Central memory CD8-positive, alpha-beta T cell (primary cell): ENCODE data around the gene SKI.
"Not testable (repeated sequence)": the region's sequence is repeated elsewhere in the genome, so short reads cannot be mapped to it uniquely, and the experiment has no call there.

ENCODE experiments used
- ATAC-seq: fragments of 150-1000 bp; cut with Tn5 transposase; replicated peaks from 2 replicates; pipeline ENCODE4 v1.10.0; 2022; ENCODE audit warnings: mild to moderate bottlenecking, moderate FRiP score, moderate number of reproducible peaks; ENCODE audit not compliant: poor library complexity, severe bottlenecking; ENCODE audit errors: extremely low read depth
- DNase-seq, 2 donors: peaks; one replicate each; pipeline ENCODE4 v3.0.0; 2021; ENCODE audit warnings: low spot score in 2 of 2
- H3K27ac Mint-ChIP-seq: one replicate; pipeline ENCODE4 v1.8.0; 2022; ENCODE audit warnings: low read depth, mild to moderate bottlenecking, moderate library complexity, mixed read lengths
- H3K27me3 Mint-ChIP-seq: one replicate; pipeline ENCODE4 v1.8.0; 2022; ENCODE audit warnings: mixed read lengths
- H3K36me3 Mint-ChIP-seq: one replicate; pipeline ENCODE4 v1.8.0; 2022; ENCODE audit warnings: mild to moderate bottlenecking, moderate library complexity, mixed read lengths; ENCODE audit not compliant: insufficient read depth
- H3K4me1 Mint-ChIP-seq: one replicate; pipeline ENCODE4 v1.8.0; 2022; ENCODE audit warnings: mixed read lengths
- H3K4me3 Mint-ChIP-seq: one replicate; pipeline ENCODE4 v1.8.0; 2022; ENCODE audit warnings: mild to moderate bottlenecking, moderate library complexity, mixed read lengths
- H3K9me3 Mint-ChIP-seq: one replicate; pipeline ENCODE4 v1.8.0; 2022; ENCODE audit warnings: mixed read lengths

Gene SKI

GRCh38 chr1:2327162-2327561, 99.0 kb downstream of the SKI start:
- H3K27me3 Mint-ChIP-seq = peaks cover 13% of the 10 kb centered on the region

GRCh38 chr1:2327841-2328240, 99.7 kb downstream of the SKI start:
- ATAC-seq (no peak), DNase-seq (no peak)
- Mint-ChIP-seq H3K4me1 (peaks cover 11% of the 10 kb centered on the region), H3K36me3 (no peaks in the 10 kb centered on the region), H3K4me3 (no peak overlapping the region), H3K27ac (no peak overlapping the region), H3K9me3 (no peaks in the 10 kb centered on the region), H3K27me3 (peaks cover 13% of the 10 kb centered on the region)

More at GRCh38 chr1:2327162-2327561, 99.0 kb downstream of the SKI start:
- H3K9me3 Mint-ChIP-seq, H3K4me3 Mint-ChIP-seq, ATAC-seq, DNase-seq, H3K36me3 Mint-ChIP-seq: not testable (repeated sequence)
- H3K4me1 Mint-ChIP-seq = peaks cover 11% of the 10 kb centered on the region
- peak overlapping the region; percentile 70 for H3K27ac Mint-ChIP-seq

DNA sequence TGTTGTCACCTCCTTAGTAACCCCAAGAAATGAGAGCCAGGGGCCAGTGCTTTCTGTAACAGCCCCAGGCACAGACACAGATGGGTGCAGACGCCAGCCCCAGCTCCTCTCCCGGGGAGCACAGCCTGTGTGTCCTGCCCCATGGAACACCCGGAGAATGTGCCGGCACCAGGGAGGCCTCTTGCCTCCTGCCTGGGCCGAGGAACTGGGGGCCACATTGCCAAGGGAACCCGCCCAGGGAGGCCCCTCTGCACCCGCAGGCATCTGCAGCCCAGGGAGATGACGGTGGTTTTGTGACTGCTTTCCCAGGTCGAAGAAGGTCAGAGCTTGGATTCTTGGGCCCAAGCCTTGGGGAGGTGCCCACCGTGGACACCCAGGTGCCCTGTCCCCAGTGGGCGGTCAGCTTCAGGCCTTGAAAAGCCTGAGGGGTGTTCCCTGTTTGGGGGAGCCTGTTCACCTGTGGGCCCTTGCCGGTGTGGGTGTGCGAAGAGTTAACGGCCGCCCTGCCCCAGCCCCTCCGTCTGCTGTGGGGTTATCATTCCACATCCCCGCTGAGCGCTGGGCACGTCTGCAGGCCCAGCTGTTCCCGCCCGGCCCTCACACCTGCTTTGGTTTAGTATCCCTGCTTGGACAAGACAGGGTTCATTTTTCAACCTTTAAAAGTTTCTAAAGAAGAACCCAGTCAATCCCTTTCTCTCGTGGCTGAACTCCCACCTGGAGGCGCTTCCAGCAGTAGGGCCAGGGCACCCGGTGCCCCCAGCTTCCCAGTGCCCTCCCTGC, 100.7 kb downstream of the SKI start:
- Mint-ChIP-seq H3K36me3 (no peaks in the 10 kb centered on the region), H3K27me3 (peaks cover 13% of the 10 kb centered on the region), H3K4me1 (peaks cover 11% of the 10 kb centered on the region), H3K27ac (no peak overlapping the region), H3K4me3 (no peak overlapping the region), H3K9me3 (no peaks in the 10 kb centered on the region)
- no peak for ATAC-seq
- no peak for DNase-seq

GRCh38 chr1:2330035-2330434, 101.9 kb downstream of the SKI start:
- Mint-ChIP-seq H3K4me1 (peaks cover 9% of the 10 kb centered on the region), H3K4me3 (no peak overlapping the region), H3K9me3 (no peaks in the 10 kb centered on the region), H3K27me3 (peaks cover 13% of the 10 kb centered on the region), H3K27ac (no peak overlapping the region), H3K36me3 (no peaks in the 10 kb centered on the region)
- no peak for DNase-seq
- ATAC-seq = no peak

- Mint-ChIP-seq H3K9me3 (no peaks in the 10 kb centered on the region), H3K4me3 (no peak overlapping the region), H3K4me1 (peaks cover 6% of the 10 kb centered on the region), H3K36me3 (no peaks in the 10 kb centered on the region), H3K27me3 (peaks cover 13% of the 10 kb centered on the region), H3K27ac (no peak overlapping the region)
- ATAC-seq (no peak), DNase-seq (no peak)
Observed at GRCh38 chr1:2330519-2331199, 102.5 kb downstream of the SKI start.

DNA sequence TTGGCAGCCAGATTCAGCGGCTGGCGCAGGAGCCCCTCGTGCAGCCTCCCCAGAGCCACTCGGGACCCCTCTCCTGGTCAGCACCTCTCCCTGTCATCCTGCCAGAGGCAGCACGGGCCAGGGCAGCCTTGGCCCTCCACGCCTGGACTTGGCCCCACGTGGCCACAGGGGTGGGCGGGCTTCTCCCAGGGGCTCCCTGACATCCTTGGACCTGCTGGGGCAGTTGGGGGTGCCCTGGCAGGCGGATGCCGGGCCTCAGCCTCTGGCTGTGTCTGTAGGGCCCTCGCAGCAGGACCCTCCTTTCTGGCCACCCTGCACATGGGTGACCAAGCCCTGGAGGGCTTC, 103.1 kb downstream of the SKI start:
- H3K27ac Mint-ChIP-seq = no peak overlapping the region
- no peak overlapping the region for H3K4me3 Mint-ChIP-seq
- H3K36me3 Mint-ChIP-seq = no peaks in the 10 kb centered on the region
- peaks cover 13% of the 10 kb centered on the region for H3K27me3 Mint-ChIP-seq
- H3K4me1 Mint-ChIP-seq = peaks cover 6% of the 10 kb centered on the region
- no peak for ATAC-seq
- no peak for DNase-seq
- no peaks in the 10 kb centered on the region for H3K9me3 Mint-ChIP-seq

- not testable (repeated sequence) for H3K4me3 Mint-ChIP-seq, H3K27ac Mint-ChIP-seq, ATAC-seq, H3K4me1 Mint-ChIP-seq, DNase-seq, H3K9me3 Mint-ChIP-seq, H3K36me3 Mint-ChIP-seq
- H3K27me3 Mint-ChIP-seq = peaks cover 12% of the 10 kb centered on the region
Observed at GRCh38 chr1:2331580-2331979, 103.5 kb downstream of the SKI start.

- H3K4me1 Mint-ChIP-seq = no peaks in the 10 kb centered on the region
- no peak overlapping the region for H3K4me3 Mint-ChIP-seq
- no peak overlapping the region for H3K27ac Mint-ChIP-seq
- no peaks in the 10 kb centered on the region for H3K27me3 Mint-ChIP-seq
- ATAC-seq (no peak), DNase-seq (no peak)
- H3K9me3 Mint-ChIP-seq = no peaks in the 10 kb centered on the region
- H3K36me3 Mint-ChIP-seq = no peaks in the 10 kb centered on the region
Observed at GRCh38 chr1:2334366-2334765, 106.2 kb downstream of the SKI start.

DNA sequence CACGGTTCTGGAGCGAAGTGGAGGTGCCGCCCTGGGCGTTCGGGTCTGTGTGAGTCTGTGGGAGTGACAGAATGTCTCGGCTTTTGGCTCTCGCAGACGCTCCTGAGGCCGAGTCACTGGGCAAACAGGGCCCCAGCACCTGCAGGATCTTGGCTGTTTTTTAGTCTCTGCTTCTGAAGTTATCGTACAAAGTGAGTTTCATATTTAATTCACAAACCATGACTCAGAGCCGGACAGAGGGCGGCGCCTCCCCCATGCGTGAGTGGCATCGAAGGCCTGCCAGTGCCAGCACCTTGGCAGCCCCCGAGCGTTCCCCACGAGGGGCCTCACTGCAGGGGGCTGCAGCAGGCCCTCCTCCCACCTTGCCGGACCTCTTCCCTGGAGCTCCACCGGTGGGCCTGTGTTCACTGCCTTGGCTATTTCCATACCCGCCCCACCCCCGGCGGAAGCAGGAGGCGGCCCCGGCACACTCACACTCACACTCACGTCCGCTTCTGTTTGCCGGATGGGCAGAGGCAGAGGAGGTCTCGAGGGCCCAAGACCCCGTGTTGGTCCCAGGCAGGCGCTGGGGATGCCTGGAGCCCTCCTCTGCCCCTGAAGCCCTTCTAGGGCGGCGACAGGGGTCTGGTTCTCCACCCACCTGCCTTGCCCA, 106.9 kb downstream of the SKI start:
- H3K4me3 Mint-ChIP-seq = no peak overlapping the region
- no peaks in the 10 kb centered on the region for H3K36me3 Mint-ChIP-seq
- H3K27me3 Mint-ChIP-seq = no peaks in the 10 kb centered on the region
- no peaks in the 10 kb centered on the region for H3K4me1 Mint-ChIP-seq
- no peak overlapping the region for H3K27ac Mint-ChIP-seq
- no peaks in the 10 kb centered on the region for H3K9me3 Mint-ChIP-seq
- DNase-seq = no peak
- ATAC-seq = no peak

GRCh38 chr1:2335721-2336455, 107.8 kb downstream of the SKI start:
- DNase-seq = no peak
- Mint-ChIP-seq H3K36me3 (no peaks in the 10 kb centered on the region), H3K4me1 (no peaks in the 10 kb centered on the region), H3K27ac (no peak overlapping the region), H3K9me3 (no peaks in the 10 kb centered on the region), H3K4me3 (no peak overlapping the region), H3K27me3 (no peaks in the 10 kb centered on the region)
- ATAC-seq = no peak

GRCh38 chr1:2336499-2336898, 108.4 kb downstream of the SKI start:
- Mint-ChIP-seq H3K27me3 (no peaks in the 10 kb centered on the region), H3K9me3 (no peaks in the 10 kb centered on the region), H3K36me3 (no peaks in the 10 kb centered on the region), H3K27ac (no peak overlapping the region), H3K4me3 (no peak overlapping the region), H3K4me1 (no peaks in the 10 kb centered on the region)
- ATAC-seq = no peak
- DNase-seq = no peak

GRCh38 chr1:2337081-2337480, 109.0 kb downstream of the SKI start:
- no peak for ATAC-seq
- Mint-ChIP-seq H3K4me3 (no peak overlapping the region), H3K4me1 (no peaks in the 10 kb centered on the region), H3K9me3 (no peaks in the 10 kb centered on the region), H3K27me3 (no peaks in the 10 kb centered on the region), H3K27ac (no peak overlapping the region), H3K36me3 (no peaks in the 10 kb centered on the region)
- no peak for DNase-seq
